Stimulated activated CD8-positive, alpha-beta memory T cell treated with anti-CD3 and anti-CD28 coated beads, Interleukin-7, amount 100 ng/mL, for 4 hours (primary cell): ENCODE measurements around the gene COA7.

ENCODE experiments used
- DNase-seq, 2 donors: peaks; one replicate each; pipeline ENCODE4 v3.0.0-alpha.2; 2020; ENCODE audit warnings: low read depth in 2 of 2

COA7 gene

GRCh38 chr1:52635321-52636089 is 62.6 kb downstream of the COA7 start:
- no peak for DNase-seq
